ENCODE data around the gene SNED1.

GRCh38 chr2:241006412-241006811, 8.0 kb downstream of the SNED1 start:
- no peak for TF ChIP-seq CTCF (IDR thresholded peaks at IDR 0.05)
- TF ChIP-seq POLR2A (IDR thresholded peaks at IDR 0.05) = no peak

All from breast epithelium (tissue), 3 donors.